HCT116 (cell line): ENCODE data around the gene SPATA25. TPM values are rescaled to one million over a fixed set of nuclear protein-coding genes. Genes with fewer than 3 reads are reported as not detected.

Experiments
- ATAC-seq: fragments of 200-7000 bp; cut with Tn5 transposase; 2 replicates; pipeline ENCODE4 v1.9.1; 2020; ENCODE audit warnings: mild to moderate bottlenecking, moderate library complexity
- BruUV-seq: library from RNA; stranded (reverse); fragments of 400-500 nt; replicated peaks from 2 replicates; lab custom pipeline; 2021; lab: Mats Ljungman, UMichigan
- CTCF ChIA-PET: fragments of 300-600 bp; sonication (Branson Sonifier 250); formaldehyde crosslinking; loops from one replicate; lab custom pipeline; 2021; ENCODE audit warnings: antibody characterized with exemption; lab: Charles Lee
- POLR2A ChIA-PET: fragments of 300-600, 350-600 bp; sonication (Branson Sonifier 250); formaldehyde crosslinking; loops from one replicate; lab custom pipeline; 2021; ENCODE audit warnings: antibody characterized with exemption; lab: Charles Lee
- RAD21 ChIA-PET, 2 experiments: fragments of 300-600 bp; sonication (Branson Sonifier 250); formaldehyde crosslinking; loops; one replicate each; lab custom pipeline; 2023; ENCODE audit warnings: low total read pairs in 2 of 2; ENCODE audit not compliant: uncharacterized antibody in 2 of 2, unreplicated experiment in 2 of 2, low non-redundant PET in 1 of 2; lab: Charles Lee
- DNase-seq: peaks from one replicate; pipeline ENCODE4 v3.0.0-alpha.2; 2010; ENCODE audit warnings: low read depth, low spot score
- H2AFZ ChIP-seq: fragments of 200-600 bp; shearing (Covaris generic), sonication (generic); 2 replicates; pipeline ENCODE4 v1.6.1; 2017; ENCODE audit warnings: low read depth, mixed run types, mixed read lengths, antibody characterized with exemption, low read length; ENCODE audit not compliant: poor library complexity, severe bottlenecking
- H3K27ac ChIP-seq: 2 replicates; pipeline ENCODE4 v1.5.1; 2012; ENCODE audit warnings: low read depth, low read length
- H3K27me3 ChIP-seq: fragments of 200-600 bp; sonication (generic); 2 replicates; pipeline ENCODE4 v1.6.1; 2016; ENCODE audit warnings: mixed run types, low read length, mixed read lengths; ENCODE audit not compliant: insufficient read depth
- H3K36me3 ChIP-seq, 2 experiments: fragments of 200-500 bp in 1 of 2; fragments of 200-600 bp in 1 of 2; sonication (Bioruptor generic) in 1 of 2; sonication (generic) in 1 of 2; 2 replicates each; pipeline versions ENCODE4 v1.5.1 to v1.6.1; 2014 to 2016; ENCODE audit warnings: low read length in 2 of 2, inconsistent platforms in 1 of 2, mixed read lengths in 1 of 2, mixed run types in 1 of 2; ENCODE audit not compliant: insufficient read depth in 2 of 2, control insufficient read depth in 1 of 2
- H3K4me1 ChIP-seq, 2 experiments: fragments of 200-600 bp in 1 of 2; sonication (generic) in 1 of 2; 2 replicates each; pipeline versions ENCODE4 v1.5.1 to v1.6.1; 2012 to 2017; ENCODE audit warnings: low read length in 2 of 2, inconsistent platforms in 1 of 2, mild to moderate bottlenecking in 1 of 2, mixed read lengths in 1 of 2, mixed run types in 1 of 2, moderate library complexity in 1 of 2; ENCODE audit not compliant: insufficient read depth in 2 of 2, control insufficient read depth in 1 of 2
- H3K4me2 ChIP-seq: fragments of 200-600 bp; sonication (generic); 2 replicates; pipeline ENCODE4 v1.6.1; 2017; ENCODE audit warnings: mixed run types, low read length, mixed read lengths
- H3K4me3 ChIP-seq, 2 experiments: fragments of 200-600 bp in 1 of 2; sonication (generic) in 1 of 2; replicated peaks in 1 of 2; 2 replicates each; pipeline ENCODE4 v1.5.1; 2011 to 2016; ENCODE audit warnings: low read length in 2 of 2, control low read depth in 1 of 2, low read depth in 1 of 2, mild to moderate bottlenecking in 1 of 2, mixed read lengths in 1 of 2, mixed run types in 1 of 2
- H3K79me2 ChIP-seq: fragments of 200-600 bp; sonication (generic); 2 replicates; pipeline ENCODE4 v1.6.1; 2017; ENCODE audit warnings: mild to moderate bottlenecking, mixed run types, low read length, moderate library complexity, mixed read lengths; ENCODE audit not compliant: insufficient read depth
- H3K9ac ChIP-seq: fragments of 200-600 bp; sonication (generic); 2 replicates; pipeline ENCODE4 v1.6.1; 2016; ENCODE audit warnings: low read length, mixed read lengths
- H3K9me2 ChIP-seq: fragments of 200-600 bp; sonication (generic), shearing (Covaris generic); 2 replicates; pipeline ENCODE4 v1.6.1; 2017; ENCODE audit warnings: mixed run types, mild to moderate bottlenecking, moderate library complexity; ENCODE audit not compliant: insufficient read depth
- H3K9me3 ChIP-seq, 2 experiments: fragments of 200-500 bp in 1 of 2; fragments of 200-600 bp in 1 of 2; sonication (Bioruptor generic) in 1 of 2; sonication (generic) in 1 of 2; 2 replicates each; pipeline ENCODE4 v1.6.1; 2014 to 2017; ENCODE audit warnings: low read length in 2 of 2, mixed read lengths in 2 of 2, inconsistent platforms in 1 of 2, low read depth in 1 of 2, mild to moderate bottlenecking in 1 of 2, mixed run types in 1 of 2, moderate library complexity in 1 of 2; ENCODE audit not compliant: control insufficient read depth in 1 of 2, insufficient read depth in 1 of 2
- H4K20me1 ChIP-seq: fragments of 200-600 bp; sonication (generic), shearing (Covaris generic); 2 replicates; pipeline ENCODE4 v1.6.1; 2017; ENCODE audit warnings: mixed run types, mild to moderate bottlenecking, moderate library complexity; ENCODE audit not compliant: insufficient read depth
- ATF3 ChIP-seq: IDR thresholded peaks from 2 replicates; pipeline ENCODE4 v1.6.1; 2012
- CTCF ChIP-seq, 3 experiments: fragments of 200-600 bp in 1 of 3; sonication (generic) in 1 of 3; IDR thresholded peaks in 2 of 3; conservative IDR thresholded peaks in 1 of 3; 2 replicates each; pipeline ENCODE4 v1.5.1; 2012 to 2017; ENCODE audit warnings: low read depth in 2 of 3, low read length in 2 of 3, antibody characterized with exemption in 1 of 3, borderline replicate concordance in 1 of 3, control low read depth in 1 of 3, mild to moderate bottlenecking in 1 of 3, mixed read lengths in 1 of 3, mixed run types in 1 of 3, moderate library complexity in 1 of 3; ENCODE audit not compliant: insufficient read depth in 1 of 3
- EGR1 ChIP-seq: IDR thresholded peaks from 2 replicates; pipeline ENCODE4 v1.6.1; 2012; ENCODE audit warnings: low read depth
- ELF1 ChIP-seq: IDR thresholded peaks from 2 replicates; pipeline ENCODE4 v1.6.1; 2012; ENCODE audit warnings: low read depth, borderline replicate concordance
- EZH2phosphoT487 ChIP-seq: fragments of 200-600 bp; IDR thresholded peaks from 2 replicates; pipeline ENCODE4 v1.6.1; 2018; ENCODE audit warnings: antibody characterized with exemption, borderline replicate concordance
- FOSL1 ChIP-seq: IDR thresholded peaks from 2 replicates; pipeline ENCODE4 v1.6.1; 2012; ENCODE audit warnings: low read depth
- JUND ChIP-seq: IDR thresholded peaks from 2 replicates; pipeline ENCODE4 v1.6.1; 2012
- MAX ChIP-seq: IDR thresholded peaks from 2 replicates; pipeline ENCODE4 v1.6.1; 2012
- POLR2A ChIP-seq: IDR thresholded peaks from 2 replicates; pipeline ENCODE4 v1.7.0; 2011; ENCODE audit warnings: borderline replicate concordance; ENCODE audit not compliant: insufficient read depth, insufficient read length; ENCODE audit errors: extremely low read depth
- POLR2AphosphoS5 ChIP-seq: IDR thresholded peaks from 2 replicates; pipeline ENCODE4 v1.6.1; 2011; ENCODE audit warnings: mild to moderate bottlenecking, low read depth, low read length, moderate library complexity
- RAD21 ChIP-seq: IDR thresholded peaks from 2 replicates; pipeline ENCODE4 v1.6.1; 2012; ENCODE audit warnings: low read depth, mild to moderate bottlenecking
- REST ChIP-seq: IDR thresholded peaks from 2 replicates; pipeline ENCODE4 v1.6.1; 2012; ENCODE audit warnings: low read depth
- SIN3A ChIP-seq: IDR thresholded peaks from 2 replicates; pipeline ENCODE4 v1.6.1; 2012; ENCODE audit warnings: low read depth
- SP1 ChIP-seq: IDR thresholded peaks from 2 replicates; pipeline ENCODE4 v1.6.1; 2012; ENCODE audit warnings: low read depth
- TCF7L2 ChIP-seq: IDR thresholded peaks from 2 replicates; pipeline ENCODE4 v1.7.0; 2011; ENCODE audit warnings: borderline replicate concordance, inconsistent platforms; ENCODE audit not compliant: insufficient read depth, insufficient read length; ENCODE audit errors: extremely low read depth
- YY1 ChIP-seq: IDR thresholded peaks from 2 replicates; pipeline ENCODE4 v1.6.1; 2011; ENCODE audit warnings: low read length, low read depth, moderate library complexity, mild to moderate bottlenecking; ENCODE audit not compliant: insufficient replicate concordance; ENCODE audit errors: extremely low read depth
- ZBTB33 ChIP-seq: IDR thresholded peaks from 2 replicates; pipeline ENCODE4 v1.6.1; 2011; ENCODE audit warnings: mild to moderate bottlenecking, low read length, moderate library complexity; ENCODE audit not compliant: insufficient replicate concordance; ENCODE audit errors: extremely low read depth
- ZNF274 ChIP-seq: fragments of 200-500 bp; sonication (Bioruptor generic); IDR thresholded peaks from 2 replicates; pipeline ENCODE4 v1.6.1; 2014; ENCODE audit warnings: mild to moderate bottlenecking, low read depth, low read length, inconsistent platforms
- intact Hi-C: fragments of 100-400 bp; cut with micrococcal nuclease; formaldehyde crosslinking; loops from 2 replicates; pipeline ENCODE4 v1.10.0; 2022
- total RNA-seq: library from RNA; stranded (reverse); gene quantifications from one replicate; pipeline ENCODE4 v1.2.1, GENCODE V29; 2021; ENCODE audit not compliant: unreplicated experiment

Gene SPATA25
- total RNA-seq, 1 experiment from 2014 or later: 0.42 TPM

- intact Hi-C loops: no loop called here
- ChIA-PET CTCF (interaction anchor here (1.6 kb wide), 1 partner anchor 23 kb away, joined by 3 read pairs; the partner anchor contains the start of gene ZSWIM1), POLR2A (interaction anchor here (1.9 kb wide), 1 partner anchor 24 kb away, joined by 8 read pairs; the partner anchor contains the start of gene ZSWIM1), RAD21 (no interaction called here)
- peak within 1 kb of the TSS; percentile 72 to 96 for H3K4me3 ChIP-seq
- H2AFZ ChIP-seq: no peak within 1 kb of the TSS
- peak within 1 kb of the TSS; percentile 73 for H3K9ac ChIP-seq
- peaks cover 15 to 36% of the 10 kb centered on the region in 2 experiments for H3K4me1 ChIP-seq
- H3K4me2 ChIP-seq: peak within 1 kb of the TSS; percentile 95
- 0 out of 2 replicates have a peak, but pooled peaks cover 12% of the 10 kb centered on the region for H3K79me2 ChIP-seq
- no peaks in the 10 kb centered on the region for H3K9me3 ChIP-seq
- no peaks in the 10 kb centered on the region for H3K27me3 ChIP-seq
- no peaks in the 10 kb centered on the region for H3K9me2 ChIP-seq
- no TSS peak for BruUV-seq
- DNase-seq (peak; percentile 100), ATAC-seq (peak; percentile 98)
- H3K36me3 ChIP-seq: no peaks in the 10 kb centered on the region
- peak within 1 kb of the TSS; percentile 55 for H3K27ac ChIP-seq
- H4K20me1 ChIP-seq: no peaks in the 10 kb centered on the region
- TF ChIP-seq ZBTB33 (peak; percentile 68), POLR2A (peak; percentile 75), ZNF274 (no peak), RAD21 (no peak), MAX (no peak), EZH2phosphoT487 (no peak), EGR1 (no peak), ELF1 (peak; percentile 79), ATF3 (no peak), TCF7L2 (no peak), FOSL1 (no peak), CTCF (IDR thresholded peaks at IDR 0.05 in 2 of 3, conservative IDR thresholded peaks at IDR 0.05 in 1 of 3; ENCODE audit: borderline replicate concordance in 1 of 3, insufficient read depth in 1 of 3, low read depth in 2 of 3, low read length in 2 of 3) (no peak), REST (no peak), SP1 (peak; percentile 100), SIN3A (peak; percentile 57; the same call in 1 of the 2 replicates), JUND (no peak), POLR2AphosphoS5 (peak; percentile 86), YY1 (peak; percentile 46)
Measured at GRCh38 chr20:45857114-45857881, 30.1 kb downstream of the SPATA25 start, which contains the start of the genes ACOT8 and ZSWIM3. TSS of gene ACOT8 (minus strand) at chr20:45857392. CDS start at chr20:45857315, 77 bp downstream. TSS of gene ZSWIM3 (plus strand) at chr20:45857614. CDS start at chr20:45857826, 212 bp downstream.
